Esophagus (tissue), 2 donors: ENCODE data around the gene FCHO2. TPM values are rescaled to one million over a fixed set of nuclear protein-coding genes. Genes with fewer than 3 reads are reported as not detected.

ENCODE experiments used
- H3K27ac ChIP-seq, 2 donors: one replicate each; pipeline ENCODE4 v1.5.1; 2013; ENCODE audit warnings: low read depth in 2 of 2, mild to moderate bottlenecking in 2 of 2, inconsistent platforms in 1 of 2, low read length in 1 of 2, moderate library complexity in 1 of 2
- H3K27me3 ChIP-seq, 2 donors: one replicate each; pipeline ENCODE4 v1.6.1; 2013; ENCODE audit warnings: low read length in 2 of 2, control low read depth in 1 of 2, mild to moderate bottlenecking in 1 of 2; ENCODE audit not compliant: insufficient read depth in 2 of 2, control insufficient read depth in 1 of 2
- H3K36me3 ChIP-seq, 2 donors: one replicate each; pipeline ENCODE4 v1.6.1; 2013; ENCODE audit warnings: low read length in 1 of 2; ENCODE audit not compliant: control insufficient read depth in 2 of 2, insufficient read depth in 2 of 2
- H3K4me1 ChIP-seq, 2 donors: one replicate each; pipeline ENCODE4 v1.6.1; 2013; ENCODE audit warnings: low read length in 1 of 2; ENCODE audit not compliant: control insufficient read depth in 2 of 2, insufficient read depth in 2 of 2
- H3K4me3 ChIP-seq, 2 donors: one replicate each; pipeline ENCODE4 v1.5.1; 2013; ENCODE audit warnings: low read length in 2 of 2, mild to moderate bottlenecking in 2 of 2, low read depth in 1 of 2, moderate library complexity in 1 of 2
- H3K9me3 ChIP-seq, 2 donors: one replicate each; pipeline ENCODE4 v1.6.1; 2013; ENCODE audit warnings: mild to moderate bottlenecking in 2 of 2, low read depth in 1 of 2, low read length in 1 of 2, moderate library complexity in 1 of 2; ENCODE audit not compliant: control insufficient read depth in 2 of 2, insufficient read depth in 1 of 2
- WGBS, 2 donors: extraction: QIAGEN DNeasy Blood & Tissue Kit; methylation state at CpG; one replicate each; pipeline ENCODE4 v1.1.7; 2013; 5-methylcytosine and 5-hydroxymethylcytosine counted together
- polyA plus RNA-seq, 2 donors: library from polyadenylated mRNA; stranded (reverse); fragments of 200-250 nt; gene quantifications; one replicate each; pipeline ENCODE4 v1.2.3, GENCODE V29; 2013
- donor health status: healthy with polysubstance abuse.
- donor health status: Bipolar disorder and iron deficiency.

Gene FCHO2
- polyA plus RNA-seq, 2 donors: 20.5 to 33.7 TPM

DNA sequence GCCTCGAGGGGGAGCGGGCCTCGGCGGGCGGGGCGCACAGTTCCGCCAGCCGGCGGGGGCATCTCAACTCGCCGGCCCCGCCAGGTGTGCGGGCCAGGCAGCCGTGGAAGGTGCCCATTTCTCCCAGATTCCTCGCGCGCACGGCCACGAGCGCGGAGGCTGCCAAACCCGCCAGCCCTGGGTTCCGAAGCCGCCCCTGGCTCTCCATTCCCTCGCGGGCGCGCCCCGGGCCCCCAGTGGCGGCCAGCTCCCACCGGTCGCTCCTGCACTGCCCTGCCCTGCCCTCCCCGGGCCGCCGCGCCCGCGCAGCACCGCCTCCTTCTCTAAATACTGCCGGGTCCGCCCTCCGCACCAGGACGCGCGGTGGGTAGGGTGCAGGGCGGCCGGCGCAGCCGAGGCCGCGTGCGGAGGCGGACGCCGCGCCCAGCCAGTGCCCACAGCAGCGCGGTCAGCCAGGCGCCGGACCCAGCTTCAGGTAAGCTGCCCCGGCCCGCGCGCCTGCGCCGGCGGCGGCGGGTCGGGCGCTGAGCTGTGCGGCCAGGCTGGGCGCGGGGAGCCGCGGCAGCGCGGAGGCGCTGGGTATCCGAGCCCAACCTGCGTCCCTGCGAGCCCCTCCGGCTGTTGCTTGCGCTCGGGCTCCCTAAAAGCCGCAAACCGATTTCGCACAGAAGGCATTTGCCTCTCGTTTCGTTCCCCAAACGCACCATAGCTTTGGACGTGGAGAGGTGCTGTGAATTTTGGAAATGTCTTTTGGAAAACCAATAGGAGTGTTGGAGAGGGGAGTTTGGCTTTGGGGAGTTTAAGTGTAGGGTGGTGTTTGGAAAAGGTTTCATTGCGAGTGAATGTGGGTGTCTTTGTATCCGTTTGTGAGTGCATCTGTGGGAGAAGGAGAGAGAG, 164.6 kb downstream of the FCHO2 start, which contains the start of gene TMEM171:
Gene TMEM171 (plus strand): TSS at position 354 of the 897 bp plus-strand sequence. CDS start 2,799 bp downstream, outside the sequence.
- WGBS, 2 donors: 2 to 3% methylated on average over 64 to 94 of the region's 94 CpGs
- Histone ChIP-seq H3K36me3 (no peaks in the 10 kb centered on the region), H3K9me3 (peaks cover 0 to 3% of the 10 kb centered on the region in 2 donors), H3K4me1 (peaks cover 0 to 4% of the 10 kb centered on the region in 2 donors), H3K4me3 (peak within 1 kb of the TSS; percentile 58 to 80), H3K27me3 (no peaks in the 10 kb centered on the region), H3K27ac (peak within 1 kb of the TSS; percentile 1 to 81)

DNA sequence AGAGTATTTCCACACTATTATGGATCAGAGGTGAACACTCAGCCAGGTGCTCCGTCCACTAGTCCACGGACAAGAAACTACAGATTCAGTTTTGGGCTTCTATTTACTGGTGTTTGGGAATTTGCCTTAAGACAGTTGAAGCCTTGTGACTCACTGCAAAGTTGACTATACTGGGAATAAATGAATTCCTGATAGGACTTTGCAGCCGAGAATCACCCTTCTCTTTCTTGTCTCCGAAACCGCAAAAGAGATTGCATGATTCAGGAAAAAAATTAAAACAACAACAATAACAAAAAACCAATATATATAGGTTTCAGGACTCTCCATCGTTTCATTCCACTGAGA, 165.2 kb downstream of the FCHO2 start:
- H3K4me1 ChIP-seq: peaks cover 0 to 4% of the 10 kb centered on the region in 2 donors
- H3K36me3 ChIP-seq: no peaks in the 10 kb centered on the region
- H3K9me3 ChIP-seq: peaks cover 0 to 3% of the 10 kb centered on the region in 2 donors

DNA sequence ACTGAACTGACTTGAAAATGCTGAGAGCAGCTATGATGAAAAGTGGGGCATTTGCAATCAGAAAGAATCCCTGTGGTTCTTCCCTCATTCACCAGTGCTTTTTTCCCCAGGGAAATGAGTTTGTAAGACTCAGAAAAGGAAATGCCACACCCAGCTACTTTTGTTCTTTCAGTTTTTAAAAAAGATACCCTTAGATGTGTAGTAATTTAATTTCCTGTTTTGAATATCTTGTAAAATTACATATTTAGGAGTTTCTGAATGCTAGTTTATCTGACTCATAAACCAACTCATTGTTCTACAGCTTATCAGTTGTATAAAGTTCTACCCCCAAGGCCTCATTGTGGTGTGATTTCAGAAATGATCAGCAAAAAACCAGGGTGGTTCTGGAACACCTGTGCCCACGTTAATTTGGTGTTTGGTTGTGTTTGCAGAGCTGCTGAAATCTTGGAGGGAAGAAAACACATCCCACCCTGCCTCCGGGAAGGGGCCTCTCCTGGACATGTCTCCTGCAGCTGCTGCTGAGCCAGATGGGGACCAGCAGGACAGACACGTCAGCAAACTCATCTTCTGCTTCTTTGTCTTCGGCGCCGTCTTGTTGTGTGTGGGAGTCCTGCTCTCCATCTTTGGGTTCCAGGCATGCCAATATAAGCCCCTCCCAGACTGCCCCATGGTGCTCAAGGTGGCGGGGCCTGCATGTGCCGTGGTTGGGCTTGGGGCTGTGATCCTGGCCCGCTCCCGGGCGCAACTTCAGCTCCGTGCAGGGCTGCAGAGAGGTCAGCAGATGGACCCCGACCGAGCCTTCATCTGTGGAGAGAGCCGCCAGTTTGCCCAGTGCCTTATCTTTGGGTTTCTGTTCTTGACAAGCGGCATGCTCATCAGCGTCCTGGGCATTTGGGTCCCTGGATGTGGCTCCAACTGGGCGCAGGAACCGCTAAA, 167.3 kb downstream of the FCHO2 start:
- WGBS, 2 donors: 80 to 83% methylated on average over 19 of the region's 19 CpGs
- Histone ChIP-seq H3K27ac (no peak overlapping the region), H3K27me3 (no peaks in the 10 kb centered on the region), H3K4me3 (no peak overlapping the region), H3K4me1 (peaks cover 0 to 4% of the 10 kb centered on the region in 2 donors), H3K9me3 (no peaks in the 10 kb centered on the region), H3K36me3 (no peaks in the 10 kb centered on the region)

More for the DNA sequence above, 165.2 kb downstream of the FCHO2 start:
- WGBS, 2 donors: 35% methylated on average over 6 of the region's 6 CpGs
- Histone ChIP-seq H3K27ac (no peak overlapping the region), H3K4me3 (peak overlapping the region; percentile 58 to 80), H3K27me3 (no peaks in the 10 kb centered on the region)

DNA sequence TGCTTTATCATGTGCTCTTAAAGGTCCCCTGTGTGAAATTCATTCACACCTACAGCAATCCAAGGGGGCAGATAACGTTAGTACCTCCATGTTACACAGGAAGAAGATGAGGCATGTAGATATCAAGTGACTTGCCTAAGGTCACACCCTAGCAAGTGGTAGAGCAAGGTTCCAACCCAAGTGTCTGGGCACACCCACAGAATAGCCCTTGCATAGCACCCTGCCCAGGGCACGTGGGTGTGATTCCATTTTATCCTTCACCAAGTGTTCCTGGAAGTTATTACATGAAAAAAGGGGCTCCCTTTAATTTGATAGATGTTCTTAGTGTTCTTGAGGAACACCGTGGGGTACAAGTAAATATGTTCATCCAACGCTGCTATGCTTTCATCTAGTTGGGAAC, 169.4 kb downstream of the FCHO2 start:
- Histone ChIP-seq H3K4me1 (peaks cover 0 to 1% of the 10 kb centered on the region in 2 donors), H3K36me3 (peaks cover 0 to 2% of the 10 kb centered on the region in 2 donors), H3K4me3 (no peak overlapping the region), H3K27ac (no peak overlapping the region), H3K27me3 (no peaks in the 10 kb centered on the region), H3K9me3 (no peaks in the 10 kb centered on the region)
- WGBS, 2 donors: 72 to 75% methylated on average over 4 of the region's 4 CpGs

DNA sequence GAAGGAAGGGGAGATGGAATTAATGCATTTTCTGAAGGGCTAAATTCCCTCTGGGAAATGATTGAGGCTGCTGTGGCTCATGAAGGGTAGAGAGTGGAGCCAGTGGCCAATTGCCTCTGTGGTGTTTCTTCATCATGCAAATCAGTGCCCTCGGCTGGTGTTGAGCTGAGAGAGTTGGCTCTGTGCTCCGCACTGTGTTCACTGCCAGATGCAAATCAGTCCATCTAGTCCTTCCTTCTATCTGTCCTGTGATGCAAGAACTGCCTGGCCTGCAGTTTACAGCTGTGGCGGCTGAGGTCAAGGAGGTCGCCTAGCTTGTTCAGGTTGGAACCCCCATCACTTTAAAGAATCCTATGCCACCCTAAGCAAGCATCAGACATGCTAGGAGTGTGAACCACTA, 170.5 kb downstream of the FCHO2 start:
- H3K4me1 ChIP-seq: no peaks in the 10 kb centered on the region
- H3K4me3 ChIP-seq: no peak overlapping the region
- 80 to 82% methylated on average over 4 of the region's 4 CpGs for WGBS, 2 donors
- no peak overlapping the region for H3K27ac ChIP-seq
- H3K27me3 ChIP-seq: no peaks in the 10 kb centered on the region
- H3K9me3 ChIP-seq: no peaks in the 10 kb centered on the region
- H3K36me3 ChIP-seq: peaks cover 0 to 2% of the 10 kb centered on the region in 2 donors

DNA sequence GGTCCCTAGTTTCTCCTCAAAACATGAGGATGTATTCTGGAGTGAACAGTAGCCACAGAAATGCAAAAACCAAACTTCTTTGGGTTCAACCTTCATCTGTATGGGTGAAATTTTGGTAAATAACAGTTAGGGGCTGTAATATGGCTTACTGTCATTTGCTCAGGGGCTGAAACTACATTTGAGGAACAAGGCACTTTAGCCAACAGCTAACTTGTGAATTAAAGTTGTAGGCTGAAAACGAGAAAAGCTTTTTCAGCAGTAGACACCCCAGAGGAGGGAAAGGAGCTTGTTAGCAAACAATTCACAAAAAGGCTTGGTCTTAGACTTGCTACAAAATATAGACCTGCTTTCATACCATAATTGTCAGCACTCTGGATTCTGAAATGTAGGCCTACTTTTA, 171.1 kb downstream of the FCHO2 start:
- Histone ChIP-seq H3K36me3 (peaks cover 0 to 2% of the 10 kb centered on the region in 2 donors), H3K27ac (no peak overlapping the region), H3K4me1 (no peaks in the 10 kb centered on the region), H3K27me3 (no peaks in the 10 kb centered on the region), H3K9me3 (no peaks in the 10 kb centered on the region), H3K4me3 (no peak overlapping the region)
- 76 to 82% methylated on average over 1 of the region's 1 CpG for WGBS, 2 donors

DNA sequence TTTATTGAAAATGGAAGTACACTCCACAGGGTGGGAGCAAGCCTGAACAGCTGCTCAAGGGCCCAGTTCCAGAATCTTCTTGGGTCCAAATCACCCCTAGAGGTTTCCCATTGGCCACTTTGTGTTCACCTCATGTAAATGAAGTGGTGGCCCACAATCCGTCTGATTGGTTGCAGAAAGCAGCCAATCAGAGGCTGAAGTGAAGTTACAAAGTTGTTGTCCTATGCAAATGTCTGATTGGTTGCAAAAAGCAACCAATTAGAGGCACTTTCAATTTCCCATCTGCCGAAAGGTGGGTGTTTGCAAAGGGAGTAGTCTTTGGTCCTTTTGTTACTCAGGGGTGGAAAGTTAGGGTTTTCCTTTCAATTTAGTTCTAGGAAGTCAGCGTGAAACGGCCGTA, 173.3 kb downstream of the FCHO2 start:
- H3K9me3 ChIP-seq: no peaks in the 10 kb centered on the region
- 75% methylated on average over 5 of the region's 5 CpGs for WGBS, 2 donors
- H3K27ac ChIP-seq: no peak overlapping the region
- H3K4me3 ChIP-seq: no peak overlapping the region
- H3K36me3 ChIP-seq: peaks cover 0 to 2% of the 10 kb centered on the region in 2 donors
- no peaks in the 10 kb centered on the region for H3K27me3 ChIP-seq
- no peaks in the 10 kb centered on the region for H3K4me1 ChIP-seq

DNA sequence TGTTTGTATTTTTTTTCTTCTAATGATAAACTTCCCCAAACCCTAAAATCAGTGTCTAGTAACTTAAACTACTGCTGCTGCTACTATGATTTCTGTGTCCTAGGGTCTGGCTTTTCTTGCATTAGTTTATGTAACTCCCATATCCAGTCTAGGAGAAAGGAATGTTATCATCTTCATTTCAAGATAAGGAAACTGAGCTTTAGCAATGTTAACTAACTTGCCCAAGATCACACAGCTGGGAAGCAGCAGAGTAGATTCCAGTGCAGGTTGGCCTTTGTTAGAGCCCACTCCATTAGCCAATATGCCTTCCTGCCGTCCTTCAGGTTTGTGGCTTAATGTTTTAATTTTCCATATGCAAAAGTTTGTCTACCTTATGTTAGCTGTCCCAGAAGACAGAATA, 175.0 kb downstream of the FCHO2 start:
- WGBS, 2 donors: 77 to 81% methylated on average over 1 of the region's 1 CpG
- no peaks in the 10 kb centered on the region for H3K9me3 ChIP-seq

DNA sequence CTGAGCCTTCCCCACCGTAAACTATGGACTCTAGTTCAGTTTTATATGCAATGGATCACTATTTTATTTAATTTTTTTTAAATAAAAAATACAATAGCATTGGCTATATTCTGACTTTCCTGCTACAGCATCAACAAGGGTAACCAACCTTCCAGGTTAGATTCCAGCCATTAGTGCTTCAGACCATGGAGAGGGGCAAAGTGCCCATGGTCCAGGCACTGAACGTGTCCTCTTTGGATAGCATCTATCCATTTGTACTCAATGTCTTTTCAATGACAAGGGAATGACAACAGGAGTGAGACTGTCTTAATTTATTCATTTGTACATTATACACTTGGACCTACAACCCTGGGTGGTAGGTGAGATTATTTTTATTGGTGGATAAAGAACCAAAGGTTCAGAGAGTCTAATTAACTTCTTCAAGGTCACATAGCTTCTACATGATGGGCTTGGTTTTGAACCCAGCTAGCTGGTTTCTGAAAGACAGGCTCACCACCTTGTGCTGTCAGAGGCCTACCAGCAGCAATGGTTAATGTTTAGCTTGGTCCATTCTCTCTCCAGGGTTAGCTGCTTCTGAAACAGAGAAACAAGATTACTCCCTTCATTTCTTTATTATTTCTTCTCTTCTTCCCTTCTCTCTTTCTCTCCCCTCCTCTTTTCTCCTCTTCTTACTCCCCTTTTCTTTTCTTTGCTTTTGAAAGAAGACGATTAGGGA, 176.0 kb downstream of the FCHO2 start:
- no peak overlapping the region for H3K4me3 ChIP-seq
- H3K4me1 ChIP-seq: no peaks in the 10 kb centered on the region
- no peaks in the 10 kb centered on the region for H3K27me3 ChIP-seq
- 79 to 82% methylated on average over 3 of the region's 3 CpGs for WGBS, 2 donors
- peaks cover 0 to 2% of the 10 kb centered on the region in 2 donors for H3K36me3 ChIP-seq
- no peak overlapping the region for H3K27ac ChIP-seq
- H3K9me3 ChIP-seq: no peaks in the 10 kb centered on the region

More for the DNA sequence above, 175.0 kb downstream of the FCHO2 start:
- Histone ChIP-seq H3K36me3 (peaks cover 0 to 2% of the 10 kb centered on the region in 2 donors), H3K27ac (no peak overlapping the region), H3K4me1 (no peaks in the 10 kb centered on the region), H3K4me3 (no peak overlapping the region), H3K27me3 (no peaks in the 10 kb centered on the region)
